Measurements from ENCODE around the gene ELOVL7. TPM values are rescaled to one million over a fixed set of nuclear protein-coding genes. Genes with fewer than 3 reads are reported as not detected.

The ELOVL7 gene
- total and polyA plus RNA-seq, 4 donors: 0.21 to 2.3 (median 0.76) TPM

DNA sequence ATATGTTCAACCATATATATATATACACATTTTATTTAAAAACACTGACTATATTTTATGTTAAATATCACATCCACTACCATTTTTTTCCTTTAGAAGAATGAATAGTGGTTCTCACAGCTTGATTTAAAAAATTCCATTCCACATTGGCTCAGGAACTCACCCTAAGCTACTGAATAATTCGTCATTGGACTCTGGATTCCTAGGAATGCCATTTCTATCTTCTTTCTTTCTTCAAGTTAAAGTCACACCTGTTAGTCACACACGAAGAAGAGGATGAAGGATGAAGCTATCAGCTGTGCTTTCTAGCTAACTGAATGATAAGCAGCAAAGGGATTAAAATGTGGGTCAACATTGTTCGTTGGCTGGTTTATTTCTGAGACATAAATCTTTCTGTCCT lies 7.9 kb downstream of the ELOVL7 start:
- WGBS: 62% methylated on average over 3 of the region's 3 CpGs

More for the DNA sequence above, 7.9 kb downstream of the ELOVL7 start:
- Histone ChIP-seq H3K9me3 (ENCODE audit: control insufficient read depth in 4 of 4, low read length in 3 of 4) (no peaks in the 10 kb centered on the region), H3K36me3 (ENCODE audit: control insufficient read depth in 4 of 4, insufficient read depth in 3 of 4, low read depth in 1 of 4, low read length in 3 of 4) (no peaks in the 10 kb centered on the region), H3K27me3 (ENCODE audit: control insufficient read depth in 4 of 4, insufficient read depth in 4 of 4, low read length in 3 of 4) (peaks cover 0 to 5% (median 0%) of the 10 kb centered on the region in 4 donors), H3K27ac (ENCODE audit: low read depth in 1 of 2, low read length in 2 of 2) (no peak overlapping the region), H3K4me3 (ENCODE audit: low read depth in 1 of 3, low read length in 3 of 3) (no peak overlapping the region), H3K9ac (ENCODE audit: low read depth in 1 of 2, low read length in 2 of 2) (no peak overlapping the region), H3K4me1 (ENCODE audit: control insufficient read depth in 4 of 4, insufficient read depth in 4 of 4, low read length in 3 of 4) (no peaks in the 10 kb centered on the region)
- TF ChIP-seq TAF1 (conservative IDR thresholded peaks at IDR 0.05) (no peak), SP1 (IDR thresholded peaks at IDR 0.05) (no peak), EGR1 (IDR thresholded peaks at IDR 0.05; ENCODE audit: low read depth in 2 of 2) (no peak), RAD21 (IDR thresholded peaks at IDR 0.05) (no peak), FOXA2 (IDR thresholded peaks at IDR 0.05) (no peak), NR2F2 (IDR thresholded peaks at IDR 0.05) (no peak), HNF4A (conservative IDR thresholded peaks at IDR 0.05) (no peak), GABPA (IDR thresholded peaks at IDR 0.05 in 1 of 2, conservative IDR thresholded peaks at IDR 0.05 in 1 of 2) (no peak), YY1 (IDR thresholded peaks at IDR 0.05) (no peak), JUND (IDR thresholded peaks at IDR 0.05) (no peak), HNF4G (IDR thresholded peaks at IDR 0.05) (no peak), RXRA (IDR thresholded peaks at IDR 0.05) (no peak), FOXA1 (IDR thresholded peaks at IDR 0.05) (no peak)
- TF ChIP-seq, protein P1, sequence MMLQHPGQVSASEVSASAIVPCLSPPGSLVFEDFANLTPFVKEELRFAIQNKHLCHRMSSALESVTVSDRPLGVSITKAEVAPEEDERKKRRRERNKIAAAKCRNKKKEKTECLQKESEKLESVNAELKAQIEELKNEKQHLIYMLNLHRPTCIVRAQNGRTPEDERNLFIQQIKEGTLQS (IDR thresholded peaks at IDR 0.05): no peak
- TF ChIP-seq, protein P2, sequence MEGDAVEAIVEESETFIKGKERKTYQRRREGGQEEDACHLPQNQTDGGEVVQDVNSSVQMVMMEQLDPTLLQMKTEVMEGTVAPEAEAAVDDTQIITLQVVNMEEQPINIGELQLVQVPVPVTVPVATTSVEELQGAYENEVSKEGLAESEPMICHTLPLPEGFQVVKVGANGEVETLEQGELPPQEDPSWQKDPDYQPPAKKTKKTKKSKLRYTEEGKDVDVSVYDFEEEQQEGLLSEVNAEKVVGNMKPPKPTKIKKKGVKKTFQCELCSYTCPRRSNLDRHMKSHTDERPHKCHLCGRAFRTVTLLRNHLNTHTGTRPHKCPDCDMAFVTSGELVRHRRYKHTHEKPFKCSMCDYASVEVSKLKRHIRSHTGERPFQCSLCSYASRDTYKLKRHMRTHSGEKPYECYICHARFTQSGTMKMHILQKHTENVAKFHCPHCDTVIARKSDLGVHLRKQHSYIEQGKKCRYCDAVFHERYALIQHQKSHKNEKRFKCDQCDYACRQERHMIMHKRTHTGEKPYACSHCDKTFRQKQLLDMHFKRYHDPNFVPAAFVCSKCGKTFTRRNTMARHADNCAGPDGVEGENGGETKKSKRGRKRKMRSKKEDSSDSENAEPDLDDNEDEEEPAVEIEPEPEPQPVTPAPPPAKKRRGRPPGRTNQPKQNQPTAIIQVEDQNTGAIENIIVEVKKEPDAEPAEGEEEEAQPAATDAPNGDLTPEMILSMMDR (IDR thresholded peaks at IDR 0.05; ENCODE audit: low read depth, low read length, missing input control): no peak
- TF ChIP-seq, protein P3, sequence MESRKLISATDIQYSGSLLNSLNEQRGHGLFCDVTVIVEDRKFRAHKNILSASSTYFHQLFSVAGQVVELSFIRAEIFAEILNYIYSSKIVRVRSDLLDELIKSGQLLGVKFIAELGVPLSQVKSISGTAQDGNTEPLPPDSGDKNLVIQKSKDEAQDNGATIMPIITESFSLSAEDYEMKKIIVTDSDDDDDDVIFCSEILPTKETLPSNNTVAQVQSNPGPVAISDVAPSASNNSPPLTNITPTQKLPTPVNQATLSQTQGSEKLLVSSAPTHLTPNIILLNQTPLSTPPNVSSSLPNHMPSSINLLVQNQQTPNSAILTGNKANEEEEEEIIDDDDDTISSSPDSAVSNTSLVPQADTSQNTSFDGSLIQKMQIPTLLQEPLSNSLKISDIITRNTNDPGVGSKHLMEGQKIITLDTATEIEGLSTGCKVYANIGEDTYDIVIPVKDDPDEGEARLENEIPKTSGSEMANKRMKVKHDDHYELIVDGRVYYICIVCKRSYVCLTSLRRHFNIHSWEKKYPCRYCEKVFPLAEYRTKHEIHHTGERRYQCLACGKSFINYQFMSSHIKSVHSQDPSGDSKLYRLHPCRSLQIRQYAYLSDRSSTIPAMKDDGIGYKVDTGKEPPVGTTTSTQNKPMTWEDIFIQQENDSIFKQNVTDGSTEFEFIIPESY (IDR thresholded peaks at IDR 0.05): no peak
- TF ChIP-seq, protein P4, sequence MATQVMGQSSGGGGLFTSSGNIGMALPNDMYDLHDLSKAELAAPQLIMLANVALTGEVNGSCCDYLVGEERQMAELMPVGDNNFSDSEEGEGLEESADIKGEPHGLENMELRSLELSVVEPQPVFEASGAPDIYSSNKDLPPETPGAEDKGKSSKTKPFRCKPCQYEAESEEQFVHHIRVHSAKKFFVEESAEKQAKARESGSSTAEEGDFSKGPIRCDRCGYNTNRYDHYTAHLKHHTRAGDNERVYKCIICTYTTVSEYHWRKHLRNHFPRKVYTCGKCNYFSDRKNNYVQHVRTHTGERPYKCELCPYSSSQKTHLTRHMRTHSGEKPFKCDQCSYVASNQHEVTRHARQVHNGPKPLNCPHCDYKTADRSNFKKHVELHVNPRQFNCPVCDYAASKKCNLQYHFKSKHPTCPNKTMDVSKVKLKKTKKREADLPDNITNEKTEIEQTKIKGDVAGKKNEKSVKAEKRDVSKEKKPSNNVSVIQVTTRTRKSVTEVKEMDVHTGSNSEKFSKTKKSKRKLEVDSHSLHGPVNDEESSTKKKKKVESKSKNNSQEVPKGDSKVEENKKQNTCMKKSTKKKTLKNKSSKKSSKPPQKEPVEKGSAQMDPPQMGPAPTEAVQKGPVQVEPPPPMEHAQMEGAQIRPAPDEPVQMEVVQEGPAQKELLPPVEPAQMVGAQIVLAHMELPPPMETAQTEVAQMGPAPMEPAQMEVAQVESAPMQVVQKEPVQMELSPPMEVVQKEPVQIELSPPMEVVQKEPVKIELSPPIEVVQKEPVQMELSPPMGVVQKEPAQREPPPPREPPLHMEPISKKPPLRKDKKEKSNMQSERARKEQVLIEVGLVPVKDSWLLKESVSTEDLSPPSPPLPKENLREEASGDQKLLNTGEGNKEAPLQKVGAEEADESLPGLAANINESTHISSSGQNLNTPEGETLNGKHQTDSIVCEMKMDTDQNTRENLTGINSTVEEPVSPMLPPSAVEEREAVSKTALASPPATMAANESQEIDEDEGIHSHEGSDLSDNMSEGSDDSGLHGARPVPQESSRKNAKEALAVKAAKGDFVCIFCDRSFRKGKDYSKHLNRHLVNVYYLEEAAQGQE (IDR thresholded peaks at IDR 0.05): no peak
- TF ChIP-seq, protein P5, sequence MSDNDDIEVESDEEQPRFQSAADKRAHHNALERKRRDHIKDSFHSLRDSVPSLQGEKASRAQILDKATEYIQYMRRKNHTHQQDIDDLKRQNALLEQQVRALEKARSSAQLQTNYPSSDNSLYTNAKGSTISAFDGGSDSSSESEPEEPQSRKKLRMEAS (IDR thresholded peaks at IDR 0.05): no peak
- no peak for DNase-seq (ENCODE audit: low spot score)
